ELR (cell line): ENCODE results near the gene UBE2V1.
"Not testable (repeated sequence)": the region's sequence is repeated elsewhere in the genome, so short reads cannot be mapped to it uniquely, and the experiment has no call there.

Experiments used
- DNase-seq: peaks from one replicate; pipeline ENCODE4 v3.0.0-alpha.2; 2015; ENCODE audit warnings: low read depth

UBE2V1 gene

GRCh38 chr20:50094522-50094921 is 18.4 kb downstream of the UBE2V1 start:
- no peak for DNase-seq

GRCh38 chr20:50093240-50093639 is 19.7 kb downstream of the UBE2V1 start:
- DNase-seq = peak; percentile 27

- no peak for DNase-seq
Measured at GRCh38 chr20:50092436-50092835, 20.5 kb downstream of the UBE2V1 start.

- no peak for DNase-seq
Measured at GRCh38 chr20:50089787-50090177, 23.2 kb downstream of the UBE2V1 start.

GRCh38 chr20:50089140-50089786 is 23.7 kb downstream of the UBE2V1 start:
- DNase-seq = no peak

GRCh38 chr20:50088022-50088421 is 24.9 kb downstream of the UBE2V1 start:
- no peak for DNase-seq

- peak; percentile 82 for DNase-seq
Measured at GRCh38 chr20:50085481-50086365, 27.2 kb downstream of the UBE2V1 start.

- no peak for DNase-seq
Measured at GRCh38 chr20:50085146-50085480, 27.8 kb downstream of the UBE2V1 start.

- DNase-seq = no peak
Measured at GRCh38 chr20:50083034-50083433, 29.9 kb downstream of the UBE2V1 start.

- DNase-seq = not testable (repeated sequence)
Measured at GRCh38 chr20:50082056-50082455, 30.9 kb downstream of the UBE2V1 start.

- DNase-seq = no peak
Measured at GRCh38 chr20:50077818-50078601, 34.9 kb downstream of the UBE2V1 start.

GRCh38 chr20:50073500-50073899 is 39.5 kb downstream of the UBE2V1 start:
- DNase-seq = no peak

GRCh38 chr20:50071039-50071888 is 41.7 kb downstream of the UBE2V1 start:
- DNase-seq = peak; percentile 88

GRCh38 chr20:50070361-50070760 is 42.6 kb downstream of the UBE2V1 start:
- peak; percentile 42 for DNase-seq

GRCh38 chr20:50068041-50068651 is 44.8 kb downstream of the UBE2V1 start:
- DNase-seq = no peak

- DNase-seq = no peak
Measured at GRCh38 chr20:50067461-50067860, 45.5 kb downstream of the UBE2V1 start.

GRCh38 chr20:50067018-50067417 is 45.9 kb downstream of the UBE2V1 start:
- DNase-seq = no peak

- DNase-seq = no peak
Measured at GRCh38 chr20:50066161-50066834, 46.7 kb downstream of the UBE2V1 start.

- DNase-seq = no peak
Measured at GRCh38 chr20:50065325-50065615, 47.7 kb downstream of the UBE2V1 start.

- DNase-seq = not testable (repeated sequence)
Measured at GRCh38 chr20:50063763-50064162, 49.2 kb downstream of the UBE2V1 start.
